Tibial nerve (tissue), 3 donors: ENCODE measurements around the gene SEMA5B.

Experiments used
- CTCF ChIP-seq, 5 experiments: fragments of 200-600 bp in 3 of 5; fragments of 450-650 bp in 2 of 5; sonication (generic) in 3 of 5; IDR thresholded peaks; one replicate each; pipeline ENCODE4 v1.5.1; 2016 to 2019; ENCODE audit warnings: antibody characterized with exemption in 5 of 5, mild to moderate bottlenecking in 3 of 5, moderate library complexity in 2 of 5
- POLR2A ChIP-seq, 2 donors: fragments of 450-650 bp; IDR thresholded peaks; one replicate each; pipeline ENCODE4 v1.6.1; 2017; ENCODE audit warnings: antibody characterized with exemption in 2 of 2, mild to moderate bottlenecking in 2 of 2, moderate library complexity in 2 of 2

GRCh38 chr3:122985539-122985938 lies 42.0 kb downstream of the SEMA5B start:
- TF ChIP-seq CTCF (IDR thresholded peaks at IDR 0.05) (no peak), POLR2A (IDR thresholded peaks at IDR 0.05) (no peak)
